HuH-7 (cell line): ENCODE data around the gene HOXD3.

Experiments
- DNase-seq: peaks from one replicate; pipeline ENCODE4 v3.0.0; 2011; ENCODE audit warnings: low spot score

Gene HOXD3

DNA sequence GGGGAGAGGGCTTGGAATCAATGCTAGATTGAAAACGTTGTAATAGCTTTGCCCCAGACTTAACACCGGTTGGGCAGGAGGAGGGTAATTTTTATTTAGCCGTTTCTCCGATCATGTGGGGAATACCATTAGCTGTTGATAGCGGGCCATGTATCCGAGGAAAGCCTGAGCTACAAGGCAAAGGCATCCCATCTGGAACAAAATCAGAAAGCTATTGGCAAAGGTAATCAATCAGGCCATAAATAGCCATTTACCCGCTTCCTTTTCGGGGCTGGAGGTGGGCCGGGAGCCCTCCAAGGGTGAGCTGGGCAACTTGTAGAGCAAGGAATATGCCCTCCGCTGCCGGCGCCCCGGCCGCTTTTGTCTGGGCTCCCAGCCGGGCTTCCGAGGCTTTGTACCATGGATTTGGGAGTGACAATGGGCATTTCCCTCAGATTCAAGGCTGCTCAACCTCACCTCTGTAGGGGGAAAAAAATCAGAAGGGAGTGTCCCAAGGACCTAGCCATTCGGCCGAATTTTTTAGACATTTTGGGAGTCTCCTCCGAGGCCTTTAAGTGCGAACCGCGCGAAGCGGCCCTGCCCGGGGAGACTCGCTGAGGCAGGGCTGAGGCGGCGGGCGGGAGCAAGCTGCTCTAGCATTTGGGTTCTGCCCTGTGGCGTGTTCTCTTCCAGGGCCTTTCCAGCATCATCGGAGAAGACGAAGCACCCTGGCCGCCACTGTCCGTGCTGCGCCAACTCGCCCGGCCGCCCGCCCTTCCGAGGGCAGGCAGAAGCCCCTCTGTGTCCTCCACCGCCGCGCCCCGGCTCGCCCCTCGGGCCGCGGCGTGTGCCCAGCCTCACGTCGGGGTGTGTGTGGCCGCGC, 35.7 kb upstream of the HOXD3 start:
- no peak for DNase-seq

- no peak for DNase-seq
Observed at GRCh38 chr2:176122052-176122682, 34.9 kb upstream of the HOXD3 start.

DNA sequence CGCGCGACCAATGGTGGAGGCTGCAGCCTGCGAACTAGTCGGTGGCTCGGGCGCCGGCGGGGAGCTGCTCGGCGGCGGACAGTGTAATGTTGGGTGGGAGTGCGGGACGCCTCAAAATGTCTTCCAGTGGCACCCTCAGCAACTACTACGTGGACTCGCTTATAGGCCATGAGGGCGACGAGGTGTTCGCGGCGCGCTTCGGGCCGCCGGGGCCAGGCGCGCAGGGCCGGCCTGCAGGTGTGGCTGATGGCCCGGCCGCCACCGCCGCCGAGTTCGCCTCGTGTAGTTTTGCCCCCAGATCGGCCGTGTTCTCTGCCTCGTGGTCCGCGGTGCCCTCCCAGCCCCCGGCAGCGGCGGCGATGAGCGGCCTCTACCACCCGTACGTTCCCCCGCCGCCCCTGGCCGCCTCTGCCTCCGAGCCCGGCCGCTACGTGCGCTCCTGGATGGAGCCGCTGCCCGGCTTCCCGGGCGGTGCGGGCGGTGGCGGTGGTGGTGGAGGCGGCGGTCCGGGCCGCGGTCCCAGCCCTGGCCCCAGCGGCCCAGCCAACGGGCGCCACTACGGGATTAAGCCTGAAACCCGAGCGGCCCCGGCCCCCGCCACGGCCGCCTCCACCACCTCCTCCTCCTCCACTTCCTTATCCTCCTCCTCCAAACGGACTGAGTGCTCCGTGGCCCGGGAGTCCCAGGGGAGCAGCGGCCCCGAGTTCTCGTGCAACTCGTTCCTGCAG, 34.3 kb upstream of the HOXD3 start, which contains the start of gene HOXD9:
Gene HOXD9, plus strand, starts transcription at position 37 of the 728 bp plus-strand sequence. Its CDS starts 50 bp downstream, at position 87.
- DNase-seq: no peak

GRCh38 chr2:176123411-176124109, 33.5 kb upstream of the HOXD3 start:
- DNase-seq: no peak

DNA sequence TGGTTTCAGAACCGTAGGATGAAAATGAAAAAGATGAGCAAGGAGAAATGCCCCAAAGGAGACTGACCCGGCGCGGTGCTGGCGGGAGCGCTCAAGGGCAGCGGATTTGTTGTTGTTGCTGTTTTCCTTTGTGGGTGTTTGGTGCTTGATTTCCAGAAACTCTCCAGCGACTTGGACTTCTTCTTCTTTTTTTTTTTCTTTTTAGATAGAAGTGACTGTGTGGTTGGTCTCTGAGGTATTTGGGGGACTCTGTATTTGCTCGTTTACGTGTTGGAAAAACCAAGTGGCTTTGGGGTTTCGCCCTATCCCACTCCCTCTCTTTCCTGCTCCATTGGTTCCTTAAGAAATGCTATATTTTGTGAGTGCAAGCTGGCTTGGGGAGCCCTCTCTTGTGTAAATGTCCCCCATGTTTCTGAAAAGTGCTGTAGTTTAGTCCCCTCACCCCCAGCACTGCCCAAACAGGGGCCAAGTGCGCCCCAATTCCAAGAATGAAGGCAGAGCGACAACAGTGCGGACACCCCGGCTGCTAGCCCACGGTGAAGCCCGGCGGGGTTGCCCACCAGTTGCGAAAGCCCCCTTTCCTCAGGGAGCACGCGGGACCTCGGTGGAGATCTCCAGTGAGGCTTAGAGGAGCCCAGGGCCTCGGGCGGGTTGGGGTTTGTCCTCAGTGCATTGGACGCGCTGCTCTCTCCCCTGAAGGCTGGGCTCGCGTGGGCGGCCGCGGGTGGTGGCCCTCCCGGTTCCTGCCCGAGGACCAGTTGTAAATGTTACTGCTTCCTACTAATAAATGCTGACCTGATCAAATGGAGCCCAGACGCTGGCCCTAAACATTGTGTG, 32.8 kb upstream of the HOXD3 start:
- no peak for DNase-seq

DNA sequence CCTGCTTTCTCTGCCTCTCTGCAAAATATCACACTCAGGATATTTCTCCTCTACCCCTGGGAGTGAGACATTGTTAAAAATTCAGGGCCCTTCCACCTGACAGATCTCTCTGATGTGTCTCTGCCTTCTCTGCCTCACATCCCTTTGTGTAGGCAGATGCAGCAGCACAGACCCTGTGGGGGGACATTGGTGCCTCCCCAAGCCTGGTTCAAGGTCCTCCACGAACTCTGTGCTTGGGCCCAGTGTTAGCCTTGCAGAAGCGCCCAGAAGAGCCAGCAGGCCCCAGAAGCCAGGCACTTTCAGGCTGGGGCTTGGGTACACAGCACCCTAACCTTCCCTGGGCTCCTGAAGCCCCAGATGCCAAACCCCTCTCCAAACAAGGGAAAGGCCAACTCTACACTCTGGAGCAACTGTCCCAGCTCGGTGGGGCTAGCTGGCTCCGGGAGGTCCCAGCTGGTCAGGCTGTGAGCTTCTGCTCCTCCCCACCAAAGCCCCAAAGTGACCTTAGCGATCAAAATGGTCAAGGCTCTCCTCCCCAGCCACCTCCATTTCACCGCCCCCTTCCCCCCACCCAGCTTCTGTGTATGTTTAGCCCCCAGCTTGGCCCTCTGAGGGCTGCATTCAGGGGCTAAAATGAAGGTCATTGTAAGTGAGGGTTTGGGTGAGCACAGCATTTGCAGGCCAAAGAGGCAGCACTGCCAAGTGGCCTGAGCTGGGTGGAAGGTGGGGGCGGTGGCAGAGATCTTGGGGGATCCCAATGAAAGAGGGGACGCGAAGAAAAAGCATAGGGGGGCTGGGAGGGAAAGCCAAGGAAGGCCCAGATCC, 31.9 kb upstream of the HOXD3 start:
- DNase-seq: no peak

DNA sequence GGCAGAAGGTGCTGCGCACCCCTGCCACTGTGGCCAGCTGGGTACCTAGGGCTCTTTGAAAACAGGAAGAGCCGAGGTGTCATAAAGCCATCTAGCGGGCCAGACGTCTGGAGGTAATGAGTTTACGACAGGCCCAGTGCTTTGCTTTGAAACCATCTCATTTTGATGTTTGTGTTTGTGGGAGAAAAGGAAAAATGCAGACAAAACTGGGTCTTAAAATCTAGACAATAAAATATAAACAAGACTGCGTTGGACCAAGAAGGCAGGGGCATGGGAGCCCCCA, 31.4 kb upstream of the HOXD3 start:
- DNase-seq: peak; percentile 56

- peak; percentile 74 for DNase-seq
Observed at GRCh38 chr2:176126929-176127773, 30.0 kb upstream of the HOXD3 start.

- no peak for DNase-seq
Observed at GRCh38 chr2:176127774-176128072, 29.4 kb upstream of the HOXD3 start.

DNA sequence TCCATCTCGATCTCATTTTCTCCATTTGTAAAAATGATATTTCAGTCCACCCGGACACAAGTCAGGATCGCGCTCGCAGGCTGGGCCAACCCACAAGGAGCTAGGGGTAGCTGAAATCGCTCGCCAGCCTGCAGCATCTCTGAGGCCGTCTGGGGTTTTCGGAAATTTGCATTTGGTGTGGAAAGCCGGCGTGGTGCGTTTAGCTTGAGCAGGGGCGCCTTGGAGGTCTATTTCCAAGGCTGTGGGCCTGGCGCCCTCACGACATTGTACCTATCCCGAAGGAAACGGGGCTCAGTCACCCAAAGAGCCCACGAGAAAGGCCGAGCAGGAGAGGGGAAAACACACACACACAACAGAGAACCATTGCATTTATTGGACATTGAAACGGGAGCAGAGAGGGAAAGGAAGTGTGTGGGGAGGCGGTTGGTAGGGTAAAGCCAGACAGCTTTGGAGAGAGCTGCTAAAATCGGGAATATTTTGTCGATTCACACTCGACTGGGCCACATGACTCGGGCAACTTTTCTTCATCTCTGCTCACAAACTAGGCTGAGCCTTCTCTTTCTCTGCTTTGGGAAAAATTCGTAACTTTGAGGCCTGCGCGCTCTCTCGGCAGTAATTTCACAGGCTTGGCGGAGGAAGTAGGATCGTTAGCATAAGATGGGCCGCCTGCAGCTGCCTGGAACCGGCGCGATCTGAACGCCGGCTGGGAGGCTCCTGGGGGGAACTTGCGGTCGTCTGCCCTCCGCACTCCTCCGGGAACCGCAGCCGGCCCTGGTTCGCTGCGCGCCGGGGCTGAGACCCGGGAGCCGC, 28.7 kb upstream of the HOXD3 start:
- DNase-seq: no peak

DNA sequence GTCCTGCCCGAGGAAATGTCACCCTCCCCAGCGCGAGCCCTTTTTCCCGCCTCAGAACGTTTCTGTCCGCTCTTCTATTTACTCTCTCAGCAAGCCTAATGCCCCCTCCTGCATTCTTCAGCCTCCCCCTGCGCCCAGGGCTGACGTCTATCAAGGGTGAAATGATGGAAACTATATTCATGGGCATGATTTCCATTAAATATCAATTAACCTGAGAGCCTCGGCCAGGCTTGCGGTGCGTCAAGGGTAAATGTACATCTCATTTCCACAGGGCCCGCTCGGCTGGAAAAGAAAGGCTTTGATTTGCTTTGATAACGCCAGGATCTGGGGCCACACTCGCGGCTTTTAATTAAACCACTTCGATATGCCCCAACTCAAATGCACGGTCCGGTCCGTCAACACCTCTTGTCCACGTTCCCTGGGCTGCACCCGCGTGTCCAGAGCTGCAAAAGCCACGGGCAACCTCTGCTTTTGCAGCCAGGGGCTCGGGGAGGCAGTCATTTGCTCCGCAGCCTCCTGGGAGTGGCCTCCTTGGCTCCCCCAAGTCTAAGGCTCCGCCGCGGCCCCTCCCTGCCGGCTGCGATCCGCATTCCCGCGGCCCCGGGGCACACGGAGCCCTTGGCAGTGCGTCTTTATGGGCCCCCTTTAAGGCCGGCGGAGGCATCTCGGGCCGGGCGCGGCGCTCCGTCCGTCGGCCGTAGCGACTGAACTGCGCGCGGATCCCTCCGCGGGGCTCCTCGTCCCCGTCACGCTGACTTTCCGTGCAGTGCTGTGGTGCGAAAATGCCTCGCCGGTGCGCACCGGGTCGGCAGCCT, 27.9 kb upstream of the HOXD3 start, which contains the start of gene HOXD8:
Gene HOXD8, plus strand, starts transcription at position 724 of the 815 bp plus-strand sequence. CDS start 662 bp downstream, outside the sequence.
- DNase-seq: peak; percentile 72

DNA sequence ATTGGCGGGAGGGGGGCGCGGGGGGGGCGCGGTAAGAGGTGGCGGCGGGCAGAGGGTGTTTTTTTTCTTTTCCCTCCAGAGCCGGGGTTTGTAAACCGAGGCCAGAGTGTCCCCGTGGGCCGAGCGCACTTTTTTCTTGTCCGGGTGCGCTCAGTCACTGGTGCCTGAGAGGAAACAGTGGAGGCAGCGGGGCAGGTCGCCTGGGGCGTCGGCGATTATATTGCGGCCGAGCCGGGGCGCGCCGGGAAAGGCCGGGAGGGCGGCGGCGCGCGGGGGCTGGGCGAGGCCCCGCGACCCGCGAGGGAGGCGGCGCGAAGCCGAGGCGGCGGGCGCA, 27.3 kb upstream of the HOXD3 start:
- DNase-seq: no peak

DNA sequence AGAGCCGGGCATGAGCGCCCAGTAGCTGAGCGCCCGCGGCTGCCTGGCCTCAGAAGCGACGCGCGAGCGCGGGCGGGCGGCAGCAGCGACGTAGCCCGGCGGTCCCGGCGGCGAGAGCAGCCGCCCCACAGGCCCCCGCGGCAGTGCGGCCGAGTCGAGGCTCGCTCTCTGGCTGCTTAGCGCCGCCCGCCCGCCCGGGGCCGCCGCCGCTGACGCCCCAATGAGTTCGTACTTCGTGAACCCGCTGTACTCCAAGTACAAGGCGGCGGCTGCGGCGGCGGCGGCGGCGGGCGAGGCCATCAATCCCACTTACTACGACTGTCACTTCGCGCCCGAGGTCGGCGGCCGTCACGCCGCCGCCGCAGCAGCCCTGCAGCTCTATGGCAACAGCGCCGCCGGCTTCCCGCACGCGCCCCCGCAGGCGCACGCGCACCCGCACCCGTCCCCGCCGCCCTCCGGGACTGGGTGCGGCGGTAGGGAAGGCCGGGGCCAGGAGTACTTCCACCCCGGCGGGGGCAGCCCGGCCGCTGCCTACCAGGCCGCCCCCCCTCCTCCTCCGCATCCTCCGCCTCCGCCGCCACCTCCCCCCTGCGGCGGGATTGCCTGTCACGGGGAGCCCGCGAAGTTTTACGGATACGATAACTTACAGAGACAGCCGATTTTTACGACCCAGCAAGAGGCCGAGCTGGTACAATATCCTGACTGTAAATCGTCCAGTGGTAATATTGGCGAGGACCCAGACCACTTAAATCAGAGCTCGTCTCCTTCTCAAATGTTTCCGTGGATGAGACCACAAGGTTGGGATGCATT, 26.8 kb upstream of the HOXD3 start:
- peak; percentile 54 for DNase-seq

GRCh38 chr2:176130957-176131847, 25.9 kb upstream of the HOXD3 start:
- DNase-seq: no peak

DNA sequence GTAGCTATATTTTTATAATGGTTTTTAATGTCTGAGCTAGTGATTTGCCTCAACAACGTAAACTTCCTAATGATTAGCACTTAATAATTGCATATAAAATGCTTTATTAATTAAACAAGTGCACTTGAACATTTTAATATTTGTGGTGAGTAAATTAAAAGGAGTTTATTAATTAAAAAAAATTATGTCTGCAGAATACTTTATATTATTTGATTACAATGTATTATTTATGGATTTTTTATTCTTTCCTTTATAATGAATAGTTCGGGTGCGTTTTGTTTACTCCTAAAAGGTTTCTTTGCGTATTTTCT, 25.3 kb upstream of the HOXD3 start:
- DNase-seq: no peak
